PC-9 (cell line): ENCODE results near the gene SETD3.

Source experiments
- CTCF ChIP-seq: fragments of 200-600 bp; sonication (generic); conservative IDR thresholded peaks from 2 replicates; pipeline ENCODE4 v1.6.1; 2017; ENCODE audit warnings: mixed run types, antibody characterized with exemption, mild to moderate bottlenecking, moderate library complexity
- EZH2 ChIP-seq: fragments of 200-600 bp; sonication (generic); IDR thresholded peaks from 2 replicates; pipeline ENCODE4 v1.8.0; 2017; ENCODE audit warnings: antibody characterized with exemption, low read depth

GRCh38 chr14:99402285-99402648, 78.4 kb downstream of the SETD3 start:
- TF ChIP-seq CTCF (no peak), EZH2 (no peak)
